ENCODE measurements around the gene CUL9.
A peak's percentile ranks its signal among the peaks of the same experiment; 100 is the strongest.

The CUL9 gene

GRCh38 chr6:43263314-43264178 lies 81.5 kb downstream of the CUL9 start:
- peaks cover 4 to 5% of the 10 kb centered on the region in 2 donors for H3K4me1 Mint-ChIP-seq (ENCODE audit: low read depth in 2 of 2)
- peaks cover 5 to 14% of the 10 kb centered on the region in 2 donors for H3K27me3 Mint-ChIP-seq
- peak; percentile 65 to 75 (median 70) for DNase-seq

GRCh38 chr6:43264599-43265145 lies 82.7 kb downstream of the CUL9 start:
- ATAC-seq (replicated peaks) (no peak), DNase-seq (no peak)
- peaks cover 3% of the 10 kb centered on the region for H3K36me3 Mint-ChIP-seq (ENCODE audit: insufficient read depth)
- H3K9me3 Mint-ChIP-seq: no peaks in the 10 kb centered on the region
- peaks cover 7 to 11% of the 10 kb centered on the region in 2 donors for H3K4me1 Mint-ChIP-seq (ENCODE audit: low read depth in 2 of 2)
- no peak overlapping the region for H3K4me3 Mint-ChIP-seq
- H3K27me3 Mint-ChIP-seq: peaks cover 5 to 12% of the 10 kb centered on the region in 2 donors
- H3K27ac Mint-ChIP-seq: no peak overlapping the region

More at GRCh38 chr6:43263314-43264178, 81.5 kb downstream of the CUL9 start:
- Mint-ChIP-seq H3K36me3 (ENCODE audit: insufficient read depth) (no peaks in the 10 kb centered on the region), H3K9me3 (no peaks in the 10 kb centered on the region), H3K4me3 (no peak overlapping the region), H3K27ac (no peak overlapping the region)
- peak; percentile 98 for ATAC-seq (replicated peaks)

- H3K4me3 Mint-ChIP-seq: no peak overlapping the region
- peaks cover 9 to 14% of the 10 kb centered on the region in 2 donors for H3K4me1 Mint-ChIP-seq (ENCODE audit: low read depth in 2 of 2)
- H3K27me3 Mint-ChIP-seq: peaks cover 0 to 9% of the 10 kb centered on the region in 2 donors
- H3K9me3 Mint-ChIP-seq: no peaks in the 10 kb centered on the region
- no peak overlapping the region for H3K27ac Mint-ChIP-seq
- H3K36me3 Mint-ChIP-seq (ENCODE audit: insufficient read depth): peaks cover 3% of the 10 kb centered on the region
- DNase-seq: no peak
- no peak for ATAC-seq (replicated peaks)
These were observed 83.6 kb downstream of the CUL9 start for GRCh38 chr6:43265564-43265963.

GRCh38 chr6:43267619-43268354 lies 85.8 kb downstream of the CUL9 start:
- Mint-ChIP-seq H3K27ac (no peak overlapping the region), H3K27me3 (peaks cover 0 to 17% of the 10 kb centered on the region in 2 donors), H3K9me3 (no peaks in the 10 kb centered on the region), H3K4me1 (ENCODE audit: low read depth in 2 of 2) (peaks cover 9 to 14% of the 10 kb centered on the region in 2 donors), H3K36me3 (ENCODE audit: insufficient read depth) (peaks cover 3% of the 10 kb centered on the region), H3K4me3 (no peak overlapping the region)
- DNase-seq (no peak), ATAC-seq (replicated peaks) (no peak)

GRCh38 chr6:43268355-43268700 lies 86.3 kb downstream of the CUL9 start:
- Mint-ChIP-seq H3K4me1 (ENCODE audit: low read depth in 2 of 2) (peaks cover 9 to 14% of the 10 kb centered on the region in 2 donors), H3K4me3 (peak overlapping the region; percentile 73 to 79), H3K9me3 (no peaks in the 10 kb centered on the region), H3K27ac (no peak overlapping the region), H3K27me3 (peaks cover 0 to 17% of the 10 kb centered on the region in 2 donors), H3K36me3 (ENCODE audit: insufficient read depth) (peaks cover 3% of the 10 kb centered on the region)
- DNase-seq (no peak), ATAC-seq (replicated peaks) (no peak)

GRCh38 chr6:43268782-43269272 lies 86.8 kb downstream of the CUL9 start:
- H3K4me1 Mint-ChIP-seq (ENCODE audit: low read depth in 2 of 2): peaks cover 7 to 10% of the 10 kb centered on the region in 2 donors

GRCh38 chr6:43269273-43270007 lies 87.4 kb downstream of the CUL9 start:
- peak; percentile 70 for ATAC-seq (replicated peaks)
- H3K4me3 Mint-ChIP-seq: peak overlapping the region; percentile 73 to 79
- no peaks in the 10 kb centered on the region for H3K9me3 Mint-ChIP-seq
- peaks cover 0 to 25% of the 10 kb centered on the region in 2 donors for H3K27me3 Mint-ChIP-seq
- no peak overlapping the region for H3K27ac Mint-ChIP-seq
- peaks cover 9 to 10% of the 10 kb centered on the region in 2 donors for H3K4me1 Mint-ChIP-seq (ENCODE audit: low read depth in 2 of 2)
- H3K36me3 Mint-ChIP-seq (ENCODE audit: insufficient read depth): peaks cover 3% of the 10 kb centered on the region
- DNase-seq: peak; percentile 30 to 41 (median 31)

More at GRCh38 chr6:43268782-43269272, 86.8 kb downstream of the CUL9 start:
- peak overlapping the region; percentile 73 to 79 for H3K4me3 Mint-ChIP-seq
- H3K27ac Mint-ChIP-seq: no peak overlapping the region
- H3K27me3 Mint-ChIP-seq: peaks cover 0 to 19% of the 10 kb centered on the region in 2 donors
- peaks cover 3% of the 10 kb centered on the region for H3K36me3 Mint-ChIP-seq (ENCODE audit: insufficient read depth)
- ATAC-seq (replicated peaks) (no peak), DNase-seq (no peak)
- no peaks in the 10 kb centered on the region for H3K9me3 Mint-ChIP-seq

- H3K36me3 Mint-ChIP-seq (ENCODE audit: insufficient read depth): peaks cover 3% of the 10 kb centered on the region
- DNase-seq (no peak), ATAC-seq (replicated peaks) (no peak)
- no peak overlapping the region for H3K4me3 Mint-ChIP-seq
- no peaks in the 10 kb centered on the region for H3K9me3 Mint-ChIP-seq
- H3K4me1 Mint-ChIP-seq (ENCODE audit: low read depth in 2 of 2): peaks cover 14 to 16% of the 10 kb centered on the region in 2 donors
- peaks cover 5 to 40% of the 10 kb centered on the region in 2 donors for H3K27me3 Mint-ChIP-seq
- no peak overlapping the region for H3K27ac Mint-ChIP-seq
These were observed 89.3 kb downstream of the CUL9 start for GRCh38 chr6:43271103-43271815.

GRCh38 chr6:43271944-43272343 lies 89.9 kb downstream of the CUL9 start:
- no peaks in the 10 kb centered on the region for H3K9me3 Mint-ChIP-seq
- H3K27ac Mint-ChIP-seq: no peak overlapping the region

GRCh38 chr6:43273707-43274106 lies 91.7 kb downstream of the CUL9 start:
- peaks cover 20 to 62% of the 10 kb centered on the region in 2 donors for H3K27me3 Mint-ChIP-seq
- peaks cover 3% of the 10 kb centered on the region for H3K36me3 Mint-ChIP-seq (ENCODE audit: insufficient read depth)

More at GRCh38 chr6:43271944-43272343, 89.9 kb downstream of the CUL9 start:
- H3K36me3 Mint-ChIP-seq (ENCODE audit: insufficient read depth): peaks cover 3% of the 10 kb centered on the region
- no peak for ATAC-seq (replicated peaks)
- peaks cover 10 to 47% of the 10 kb centered on the region in 2 donors for H3K27me3 Mint-ChIP-seq
- H3K4me1 Mint-ChIP-seq (ENCODE audit: low read depth in 2 of 2): peaks cover 14 to 16% of the 10 kb centered on the region in 2 donors
- no peak overlapping the region for H3K4me3 Mint-ChIP-seq
- DNase-seq: no peak

More at GRCh38 chr6:43273707-43274106, 91.7 kb downstream of the CUL9 start:
- peaks cover 16 to 22% of the 10 kb centered on the region in 2 donors for H3K4me1 Mint-ChIP-seq (ENCODE audit: low read depth in 2 of 2)
- no peaks in the 10 kb centered on the region for H3K9me3 Mint-ChIP-seq
- H3K4me3 Mint-ChIP-seq: peak overlapping the region in 1 of 2 donors; percentile 40
- DNase-seq: no peak
- no peak overlapping the region for H3K27ac Mint-ChIP-seq
- ATAC-seq (replicated peaks): no peak
